HG03571 (cell line): Measurements from ENCODE around the gene TANGO6.
"Not testable (repeated sequence)": the region's sequence is repeated elsewhere in the genome, so short reads cannot be mapped to it uniquely, and the experiment has no call there.

ENCODE experiments used
- ATAC-seq: cut with Tn5 transposase; IDR thresholded peaks from one replicate; pipeline ENCODE4 v1.9.1; 2021; ENCODE audit not compliant: unreplicated experiment

Gene TANGO6

GRCh38 chr16:69114346-69114975, 271.1 kb downstream of the TANGO6 start:
- no peak for ATAC-seq

GRCh38 chr16:69114976-69115355, 271.6 kb downstream of the TANGO6 start:
- no peak for ATAC-seq

DNA sequence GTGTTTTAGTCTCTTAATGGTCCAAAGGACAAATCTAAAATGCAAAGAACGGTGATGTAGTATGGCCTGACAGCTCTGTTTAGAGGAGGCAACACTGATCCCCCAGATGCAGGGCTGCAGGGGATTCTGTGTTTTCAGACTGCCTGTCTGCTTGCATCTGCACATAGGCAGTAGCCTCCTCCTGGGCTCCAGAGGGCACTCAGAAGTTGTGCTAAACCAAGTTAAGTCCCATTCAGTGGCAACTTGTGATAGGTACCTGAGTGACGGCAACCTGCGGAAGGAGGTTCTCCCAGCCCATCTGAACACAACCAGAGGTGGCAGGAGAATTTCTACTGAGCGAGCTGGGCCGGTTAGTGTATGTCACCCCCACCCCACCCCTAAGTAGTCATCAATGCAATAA, 272.0 kb downstream of the TANGO6 start:
- ATAC-seq: no peak

DNA sequence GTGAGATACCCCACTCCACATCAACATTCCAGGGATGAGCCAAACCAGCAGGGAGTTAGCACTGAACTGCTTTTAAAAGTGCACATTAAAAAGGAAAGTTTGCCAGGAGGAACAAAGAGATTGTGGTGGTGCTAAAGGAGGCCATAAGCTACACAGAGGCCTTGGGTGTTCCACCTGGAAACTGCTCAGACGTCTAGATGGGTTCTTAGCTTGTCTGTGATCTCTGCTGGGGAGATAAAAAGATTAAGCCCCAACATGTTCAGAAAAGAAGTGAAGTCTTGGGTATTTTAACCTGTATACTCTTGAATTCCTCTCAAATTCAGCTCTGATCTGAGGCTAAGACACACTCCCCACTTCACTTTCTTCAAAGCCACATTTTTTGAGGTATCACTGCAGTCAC, 272.5 kb downstream of the TANGO6 start:
- ATAC-seq: no peak

DNA sequence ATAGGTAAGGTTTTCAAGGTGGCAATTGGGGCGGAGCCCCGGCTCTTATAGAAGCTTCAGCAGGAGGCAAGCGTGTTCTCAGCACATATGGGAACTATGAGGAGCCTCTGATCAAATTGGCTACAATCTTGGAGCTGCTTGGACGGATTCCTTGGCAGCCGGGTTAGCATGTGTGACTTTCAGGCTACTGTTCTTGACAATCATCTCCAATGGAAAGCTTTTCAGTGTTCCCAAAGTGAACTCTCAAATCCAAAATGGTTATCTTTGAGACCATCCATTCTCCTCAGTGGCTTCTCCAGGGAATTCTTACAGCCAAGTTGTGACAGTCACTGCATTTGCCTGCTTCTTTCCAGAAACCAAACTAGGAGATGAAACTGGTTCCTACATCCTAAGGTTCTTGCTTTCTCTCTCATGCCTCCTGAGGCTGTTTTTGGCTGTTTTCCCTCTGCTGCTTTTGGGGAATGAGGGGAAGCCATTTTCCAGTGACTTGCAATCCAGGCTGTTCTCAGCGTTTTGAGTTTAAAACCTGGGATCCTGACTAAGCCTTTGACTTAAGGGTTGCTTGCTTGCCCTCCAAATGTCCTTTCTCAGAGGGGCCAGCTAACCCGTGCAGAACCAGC, 273.0 kb downstream of the TANGO6 start:
- no peak for ATAC-seq

DNA sequence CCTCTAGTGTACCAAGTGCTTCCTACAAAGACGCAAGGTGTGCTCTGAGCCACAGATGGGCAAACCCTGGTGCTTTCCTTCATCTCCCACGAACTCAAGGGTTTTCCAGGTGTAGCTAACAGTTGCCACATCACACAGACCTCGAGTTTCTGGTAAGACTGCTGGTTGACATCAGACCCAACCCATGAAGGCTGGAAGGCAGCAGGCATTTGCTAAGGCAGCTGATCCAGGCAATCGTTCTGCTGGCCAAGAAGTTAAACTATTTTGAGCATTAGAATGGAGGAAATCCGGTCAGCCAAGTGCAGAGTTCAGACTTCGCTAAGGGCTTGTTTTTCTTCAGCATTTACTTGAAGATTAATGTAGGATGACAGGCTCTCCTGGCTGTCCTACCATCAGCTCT, 273.6 kb downstream of the TANGO6 start:
- no peak for ATAC-seq

- no peak for ATAC-seq
Observed at GRCh38 chr16:69118468-69118867, 275.1 kb downstream of the TANGO6 start.

DNA sequence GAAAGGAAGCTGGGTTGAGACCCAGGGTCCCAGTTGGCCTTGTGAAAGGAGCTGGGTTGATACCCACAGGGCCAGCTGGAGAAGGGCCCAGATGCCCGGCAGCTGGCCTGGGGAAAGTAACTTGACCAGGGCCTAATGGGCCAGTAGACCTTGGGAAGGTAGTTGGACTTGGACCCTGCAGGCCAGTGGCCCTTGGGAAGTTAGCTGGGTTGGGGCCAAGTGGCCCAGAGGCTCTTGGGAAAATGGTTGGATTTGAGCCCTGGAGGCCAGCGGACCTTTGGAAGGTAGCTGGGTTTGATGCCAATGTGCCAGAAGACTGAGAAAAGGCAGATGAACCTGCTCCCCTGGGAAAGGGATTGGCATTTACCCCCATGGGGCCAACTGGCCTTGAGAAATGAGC, 275.7 kb downstream of the TANGO6 start:
- ATAC-seq: no peak

DNA sequence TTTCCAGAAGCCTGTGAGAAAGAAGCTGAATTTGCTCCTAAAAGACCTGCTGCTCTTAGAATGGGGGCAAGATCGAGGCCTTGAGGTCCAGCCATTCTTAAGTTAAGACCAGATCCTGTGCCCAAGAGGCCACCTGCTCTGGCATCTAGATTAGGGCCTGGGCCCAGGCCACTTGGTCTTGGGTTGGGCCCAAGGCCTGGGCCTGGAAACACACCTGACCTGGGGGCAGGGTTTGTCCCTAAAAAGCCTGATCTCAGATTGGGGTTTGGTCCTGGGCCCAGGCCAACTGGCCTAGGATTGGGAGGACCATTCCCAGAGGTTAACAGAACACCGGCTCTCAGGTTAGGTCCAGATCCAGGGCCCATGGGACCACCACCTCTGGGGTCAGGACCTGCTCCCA, 276.2 kb downstream of the TANGO6 start:
- no peak for ATAC-seq

GRCh38 chr16:69120096-69120664, 276.8 kb downstream of the TANGO6 start:
- ATAC-seq: no peak

DNA sequence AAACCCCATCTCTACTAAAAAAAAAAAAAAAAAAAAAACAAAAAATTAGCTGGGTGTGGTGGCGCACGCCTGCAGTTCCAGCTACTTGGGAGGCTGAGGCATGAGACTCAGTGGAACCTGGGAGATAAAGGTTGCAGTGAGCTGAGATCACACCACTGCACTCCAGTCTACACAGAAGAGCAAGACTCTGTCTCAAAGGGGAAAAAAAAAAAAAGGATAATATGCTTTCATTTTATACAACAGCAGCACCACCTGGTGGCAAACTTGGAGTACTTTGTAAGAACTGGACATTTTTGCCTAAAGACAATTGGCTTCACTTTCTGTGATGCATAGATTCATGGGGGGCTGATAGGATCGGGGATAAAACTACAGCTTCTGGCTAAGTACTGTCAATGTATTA, 280.6 kb downstream of the TANGO6 start:
- no peak for ATAC-seq

- ATAC-seq: not testable (repeated sequence)
Observed at GRCh38 chr16:69124406-69124805, 281.1 kb downstream of the TANGO6 start.

- not testable (repeated sequence) for ATAC-seq
Observed at GRCh38 chr16:69124961-69125360, 281.6 kb downstream of the TANGO6 start.

DNA sequence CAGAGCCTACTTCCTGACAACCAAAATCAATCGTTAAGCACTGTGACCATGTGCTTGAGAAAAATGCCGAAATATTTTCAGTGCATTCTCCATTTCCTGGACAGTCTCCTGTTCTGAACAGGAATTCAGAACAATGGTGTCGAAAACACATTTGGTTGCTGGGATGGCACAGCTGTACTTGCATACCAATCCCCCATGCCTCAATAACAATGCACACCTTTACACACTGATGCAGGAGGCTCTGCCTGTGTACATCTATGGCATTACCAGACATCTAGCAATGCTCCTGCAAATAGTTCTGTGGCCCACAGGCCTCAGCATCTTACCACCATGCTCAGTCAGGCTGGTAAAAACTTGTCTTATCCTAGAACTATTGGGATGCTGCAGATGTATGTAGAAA, 282.9 kb downstream of the TANGO6 start:
- no peak for ATAC-seq

GRCh38 chr16:69126801-69127200, 283.5 kb downstream of the TANGO6 start:
- not testable (repeated sequence) for ATAC-seq

- ATAC-seq: no peak
Observed at GRCh38 chr16:69127966-69128510, 284.7 kb downstream of the TANGO6 start.

- no peak for ATAC-seq
Observed at GRCh38 chr16:69130461-69130860, 287.1 kb downstream of the TANGO6 start.

GRCh38 chr16:69131167-69131838, 288.0 kb downstream of the TANGO6 start:
- ATAC-seq: no peak

DNA sequence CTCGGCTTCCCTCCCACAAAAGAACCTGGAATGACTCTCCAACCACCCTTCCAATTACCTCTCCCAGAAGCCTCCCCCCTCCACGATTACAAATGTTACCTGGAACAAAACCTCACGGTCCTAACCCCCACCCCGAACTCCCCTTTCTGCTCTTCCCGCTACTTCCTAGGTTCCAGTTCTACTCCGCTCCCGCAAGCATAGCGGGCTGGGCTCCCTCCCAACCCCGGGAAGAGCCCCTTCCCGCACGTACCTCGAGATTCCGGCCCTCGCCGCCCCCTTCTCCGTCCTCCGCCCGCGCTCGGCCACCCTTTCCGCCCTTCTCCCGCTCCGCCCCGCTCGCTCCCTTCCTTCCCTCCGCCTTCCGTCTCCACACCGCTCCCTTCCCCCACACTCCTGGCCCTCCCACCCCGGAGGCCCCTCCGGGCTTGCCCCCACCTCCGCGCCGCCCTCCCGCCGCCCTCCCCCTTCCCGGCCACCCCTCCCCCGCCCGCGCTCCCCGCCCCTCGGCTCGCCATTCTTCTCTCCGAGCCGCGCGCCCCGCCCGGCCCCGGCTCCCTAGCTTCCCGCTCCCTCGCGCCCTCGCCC, 288.6 kb downstream of the TANGO6 start:
- ATAC-seq: peak; percentile 11

GRCh38 chr16:69132424-69133252, 289.3 kb downstream of the TANGO6 start, which contains the start of the genes CHTF8 and UTP4:
Gene CHTF8 (minus strand): TSS chr16:69132588. CDS start chr16:69121458, 11,130 bp downstream.
Gene UTP4 (plus strand): TSS chr16:69132649. CDS start chr16:69133460, 811 bp downstream.
- ATAC-seq: peak; percentile 88
